PC-3 (cell line): Measurements from ENCODE around the gene BAG5.

ENCODE experiments used
- EZH2 ChIP-seq: fragments of 300-600 bp; sonication (generic); IDR thresholded peaks from one replicate; pipeline ENCODE4 v1.6.1; 2017; ENCODE audit warnings: antibody characterized with exemption, mild to moderate bottlenecking, low read length; ENCODE audit not compliant: unreplicated experiment
- EZH2phosphoT487 ChIP-seq: fragments of 300-600 bp; sonication (generic); IDR thresholded peaks from 2 replicates; pipeline ENCODE4 v1.6.1; 2018; ENCODE audit warnings: mild to moderate bottlenecking, antibody characterized with exemption, low read length, borderline replicate concordance
- TF ChIP-seq, protein P1 (sequence below): fragments of 300-600 bp; sonication (generic); conservative IDR thresholded peaks from 2 replicates; pipeline ENCODE4 v1.5.1; 2017; ENCODE audit warnings: antibody characterized with exemption, low read depth, mild to moderate bottlenecking, low read length

DNA sequence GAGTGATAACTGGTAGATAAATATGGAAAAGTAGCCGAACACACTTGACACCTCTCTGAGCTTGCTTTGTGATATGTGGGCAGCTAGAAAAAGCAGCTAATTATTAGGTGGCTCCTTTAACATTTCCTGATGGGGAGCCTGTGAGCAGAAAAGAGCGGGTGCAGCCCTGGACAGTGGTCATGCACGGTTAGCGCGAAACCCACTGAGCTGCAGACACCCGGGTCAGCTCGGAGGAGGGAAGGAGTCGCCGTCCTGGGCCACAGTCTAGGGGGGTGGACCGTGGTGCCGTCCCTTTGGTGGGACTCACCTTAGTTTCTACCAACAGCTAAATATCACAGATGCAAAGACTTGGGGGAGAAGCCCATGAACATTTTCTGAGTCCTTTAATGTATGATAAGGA is 7.0 kb upstream of the BAG5 start:
- TF ChIP-seq, protein P1, sequence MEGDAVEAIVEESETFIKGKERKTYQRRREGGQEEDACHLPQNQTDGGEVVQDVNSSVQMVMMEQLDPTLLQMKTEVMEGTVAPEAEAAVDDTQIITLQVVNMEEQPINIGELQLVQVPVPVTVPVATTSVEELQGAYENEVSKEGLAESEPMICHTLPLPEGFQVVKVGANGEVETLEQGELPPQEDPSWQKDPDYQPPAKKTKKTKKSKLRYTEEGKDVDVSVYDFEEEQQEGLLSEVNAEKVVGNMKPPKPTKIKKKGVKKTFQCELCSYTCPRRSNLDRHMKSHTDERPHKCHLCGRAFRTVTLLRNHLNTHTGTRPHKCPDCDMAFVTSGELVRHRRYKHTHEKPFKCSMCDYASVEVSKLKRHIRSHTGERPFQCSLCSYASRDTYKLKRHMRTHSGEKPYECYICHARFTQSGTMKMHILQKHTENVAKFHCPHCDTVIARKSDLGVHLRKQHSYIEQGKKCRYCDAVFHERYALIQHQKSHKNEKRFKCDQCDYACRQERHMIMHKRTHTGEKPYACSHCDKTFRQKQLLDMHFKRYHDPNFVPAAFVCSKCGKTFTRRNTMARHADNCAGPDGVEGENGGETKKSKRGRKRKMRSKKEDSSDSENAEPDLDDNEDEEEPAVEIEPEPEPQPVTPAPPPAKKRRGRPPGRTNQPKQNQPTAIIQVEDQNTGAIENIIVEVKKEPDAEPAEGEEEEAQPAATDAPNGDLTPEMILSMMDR: no peak
- TF ChIP-seq EZH2phosphoT487: no peak
- TF ChIP-seq EZH2: no peak
